B cell (primary cell): ENCODE results near the gene SIGLEC10. TPM values are rescaled to one million over a fixed set of nuclear protein-coding genes. Genes with fewer than 3 reads are reported as not detected.

Experiments used
- ATAC-seq: fragments of 200-7000 bp; cut with Tn5 transposase; one replicate; pipeline ENCODE4 v1.10.0; 2021; ENCODE audit warnings: low read depth, mild to moderate bottlenecking, moderate number of reproducible peaks, moderate library complexity
- CTCF ChIA-PET: fragments of 350-600 bp; sonication (Branson Sonifier 250); formaldehyde crosslinking; loops from one replicate; lab custom pipeline; 2021; ENCODE audit warnings: antibody characterized with exemption, inconsistent platforms; lab: Charles Lee
- POLR2A ChIA-PET: fragments of 350-600 bp; sonication (Branson Sonifier 250); formaldehyde crosslinking; loops from one replicate; lab custom pipeline; 2021; ENCODE audit warnings: antibody characterized with exemption; lab: Charles Lee
- DNase-seq: peaks from one replicate; pipeline ENCODE4 v3.0.0; 2013
- H2AFZ ChIP-seq: 2 replicates; pipeline ENCODE4 v1.6.1; 2012; ENCODE audit warnings: mild to moderate bottlenecking, low read depth, low read length; ENCODE audit not compliant: insufficient read depth, poor library complexity, severe bottlenecking
- H3K27ac ChIP-seq, 2 donors: 1 replicate in 1 of 2; 2 replicates in 1 of 2; pipeline ENCODE4 v1.5.1; 2012 to 2013; ENCODE audit warnings: low read length in 2 of 2, mild to moderate bottlenecking in 2 of 2, moderate library complexity in 1 of 2
- H3K27me3 ChIP-seq, 4 experiments: fragments of 200-600 bp in 1 of 4; sonication (generic) in 1 of 4; replicated peaks in 1 of 4; 1 replicate in 2 of 4; 2 replicates in 2 of 4; pipeline versions ENCODE4 v1.6.1 to v1.7.0; 2013 to 2016; ENCODE audit warnings: low read length in 3 of 4, mild to moderate bottlenecking in 2 of 4, mixed read lengths in 1 of 4, moderate library complexity in 1 of 4; ENCODE audit not compliant: insufficient read depth in 4 of 4, control insufficient read depth in 3 of 4; ENCODE audit errors: control extremely low read depth in 1 of 4
- H3K36me3 ChIP-seq, 2 experiments: replicated peaks in 1 of 2; 1 replicate in 1 of 2; 2 replicates in 1 of 2; pipeline versions ENCODE4 v1.6.1 to v1.7.1; 2013; ENCODE audit warnings: low read length in 1 of 2; ENCODE audit not compliant: insufficient read depth in 2 of 2, control insufficient read depth in 1 of 2; ENCODE audit errors: control extremely low read depth in 1 of 2, extremely low read depth in 1 of 2
- H3K4me1 ChIP-seq, 2 donors: fragments of 200-600 bp in 1 of 2; sonication (generic) in 1 of 2; 1 replicate in 1 of 2; 2 replicates in 1 of 2; pipeline versions ENCODE4 v1.5.1 to v1.6.1; 2013 to 2017; ENCODE audit warnings: low read length in 2 of 2; ENCODE audit not compliant: control insufficient read depth in 2 of 2, insufficient read depth in 2 of 2
- H3K4me2 ChIP-seq: replicated peaks from 2 replicates; pipeline ENCODE3; 2012; ENCODE audit warnings: mild to moderate bottlenecking, low read depth, low read length; ENCODE audit not compliant: poor library complexity, severe bottlenecking
- H3K4me3 ChIP-seq, 5 experiments: fragments of 200-600 bp in 1 of 5; sonication (generic) in 1 of 5; 1 replicate in 3 of 5; 2 replicates in 2 of 5; pipeline versions ENCODE4 v1.5.1 to v1.7.0; 2011 to 2016; ENCODE audit warnings: low read length in 4 of 5, mild to moderate bottlenecking in 4 of 5, low read depth in 2 of 5, control low read depth in 1 of 5, moderate library complexity in 1 of 5; ENCODE audit not compliant: insufficient read depth in 1 of 5; ENCODE audit errors: control extremely low read depth in 1 of 5, extremely low read depth in 1 of 5
- H3K79me2 ChIP-seq: fragments of 200-600 bp; sonication (generic); one replicate; pipeline ENCODE4 v1.6.0; 2016; ENCODE audit warnings: low read length; ENCODE audit not compliant: control insufficient read depth, insufficient read depth
- H3K9ac ChIP-seq: fragments of 200-600 bp; sonication (generic); 2 replicates; pipeline ENCODE4 v1.6.1; 2017; ENCODE audit warnings: mild to moderate bottlenecking, low read length, moderate library complexity
- H3K9me3 ChIP-seq, 3 donors: one replicate each; pipeline versions ENCODE4 v1.6.1 to v1.7.1; 2013; ENCODE audit warnings: low read length in 2 of 3; ENCODE audit not compliant: control insufficient read depth in 2 of 3, insufficient read depth in 1 of 3; ENCODE audit errors: control extremely low read depth in 1 of 3
- H4K20me1 ChIP-seq: 2 replicates; pipeline ENCODE4 v1.6.0; 2012; ENCODE audit warnings: mild to moderate bottlenecking, low read length; ENCODE audit not compliant: insufficient read depth, control insufficient read depth, poor library complexity, severe bottlenecking
- H3K27ac Mint-ChIP-seq: one replicate; pipeline ENCODE4 v1.8.0; 2021; ENCODE audit warnings: mixed read lengths
- H3K27me3 Mint-ChIP-seq: one replicate; pipeline ENCODE4 v1.8.0; 2021; ENCODE audit warnings: mixed read lengths
- H3K4me1 Mint-ChIP-seq: one replicate; pipeline ENCODE4 v1.8.0; 2021; ENCODE audit warnings: mixed read lengths
- H3K4me3 Mint-ChIP-seq: one replicate; pipeline ENCODE4 v1.8.0; 2021; ENCODE audit warnings: mixed read lengths
- H3K9me3 Mint-ChIP-seq: one replicate; pipeline ENCODE4 v1.8.0; 2022; ENCODE audit warnings: mixed read lengths; ENCODE audit not compliant: insufficient read depth
- CTCF ChIP-seq: fragments of 200-600 bp; IDR thresholded peaks from one replicate; pipeline ENCODE4 v1.8.0; 2022; ENCODE audit warnings: antibody characterized with exemption, mild to moderate bottlenecking
- EZH2 ChIP-seq: IDR thresholded peaks from 2 replicates; pipeline ENCODE4 v1.6.1; 2012; ENCODE audit warnings: borderline replicate concordance, low read depth, mild to moderate bottlenecking, moderate library complexity, low read length; ENCODE audit not compliant: insufficient read depth, poor library complexity, severe bottlenecking
- WGBS: methylation state at CpG from one replicate; pipeline ENCODE4 v1.1.5; 2013; ENCODE audit warnings: missing lambda C conversion rate; ENCODE audit not compliant: insufficient coverage; 5-methylcytosine and 5-hydroxymethylcytosine counted together
- intact Hi-C: fragments of 100-400 bp; cut with micrococcal nuclease; formaldehyde crosslinking; loops from one replicate; pipeline ENCODE4 v1.10.0; 2022
- polyA plus RNA-seq: library from polyadenylated mRNA; depleted of rRNA; stranded (reverse); fragments of >200 nt; gene quantifications from 2 replicates; pipeline ENCODE4 v1.2.3, GENCODE V29; 2012
- total RNA-seq, 2 donors: library from RNA; stranded (reverse); fragments of 120-200 nt in 1 of 2; gene quantifications; 1 replicate in 1 of 2; 2 replicates in 1 of 2; pipeline versions ENCODE4 v1.2.3 to v1.2.4, GENCODE V29; 2013 to 2022

The SIGLEC10 gene
- total and polyA plus RNA-seq, 2 donors (not counting 1 experiment from before 2014, with no cell fraction given): 49.1 to 87.6 TPM

- H3K9me3 Mint-ChIP-seq: no peaks in the 10 kb centered on the region
- H3K4me1 Mint-ChIP-seq: no peaks in the 10 kb centered on the region
- Histone ChIP-seq H3K9me3 (peaks cover 0 to 11% (median 0%) of the 10 kb centered on the region in 3 donors), H3K27ac (no peak overlapping the region), H3K4me2 (peak overlapping the region; percentile 40), H3K4me1 (peaks cover 0 to 7% of the 10 kb centered on the region in 2 donors), H4K20me1 (no peaks in the 10 kb centered on the region), H3K27me3 (peaks cover 0 to 29% (median 10%) of the 10 kb centered on the region in 4 experiments), H2AFZ (peak overlapping the region; percentile 45), H3K9ac (no peak overlapping the region), H3K79me2 (no peaks in the 10 kb centered on the region), H3K36me3 (no peaks in the 10 kb centered on the region), H3K4me3 (no peak overlapping the region)
- H3K27me3 Mint-ChIP-seq: peaks cover 28% of the 10 kb centered on the region
- POLR2A ChIA-PET: interaction anchor here (0.7 kb wide), 1 partner anchor 59 kb away, joined by 3 read pairs; no protein-coding TSS in a partner anchor
- CTCF ChIA-PET: interaction anchor here (0.9 to 2.0 kb wide), 3 partner anchors 11 to 197 kb away, joined by 3 to 5 read pairs (median 4); no protein-coding TSS in a partner anchor
- TF ChIP-seq CTCF (no peak), EZH2 (no peak)
- H3K4me3 Mint-ChIP-seq: no peak overlapping the region
- H3K27ac Mint-ChIP-seq: no peak overlapping the region
- WGBS: 63% methylated on average over 9 of the region's 13 CpGs
- DNase-seq (no peak), ATAC-seq (no peak)
- intact Hi-C loops: no loop called here
Observed at GRCh38 chr19:51460164-51460992, 42.9 kb upstream of the SIGLEC10 start.
